Adrenal gland (tissue), 12 donors: ENCODE data around the gene CEP83. TPM values are rescaled to one million over a fixed set of nuclear protein-coding genes. Genes with fewer than 3 reads are reported as not detected.

Experiments used
- DNase-seq, 7 donors: peaks; one replicate each; pipeline ENCODE4 v3.0.0-alpha.2; 2019 to 2020
- H3K27ac ChIP-seq, 5 donors: fragments of 200-600 bp; sonication (generic) in 4 of 5; 1 replicate in 3 of 5; 2 replicates in 2 of 5; pipeline versions ENCODE4 v1.5.1 to v1.8.0; 2016 to 2020; ENCODE audit warnings: mild to moderate bottlenecking in 1 of 5
- H3K27me3 ChIP-seq: fragments of 200-600 bp; 2 replicates; pipeline ENCODE4 v1.8.0; 2021
- H3K36me3 ChIP-seq, 2 donors: fragments of 200-600 bp; replicated peaks in 1 of 2; 1 replicate in 1 of 2; 2 replicates in 1 of 2; pipeline versions ENCODE4 v1.5.1 to v1.8.0; 2018 to 2022
- H3K4me1 ChIP-seq, 2 donors: fragments of 200-600 bp; replicated peaks in 1 of 2; 1 replicate in 1 of 2; 2 replicates in 1 of 2; pipeline versions ENCODE4 v1.5.1 to v1.8.0; 2018 to 2021
- H3K4me3 ChIP-seq, 4 donors: fragments of 200-600 bp; sonication (generic) in 3 of 4; one replicate each; pipeline ENCODE4 v1.5.1; 2016 to 2018
- H3K9me3 ChIP-seq, 3 donors: fragments of 200-600 bp; sonication (generic) in 1 of 3; replicated peaks in 1 of 3; 1 replicate in 2 of 3; 2 replicates in 1 of 3; pipeline versions ENCODE4 v1.5.1 to v1.8.0; 2016 to 2021
- POLR2A ChIP-seq, 2 donors: fragments of 450-650 bp; IDR thresholded peaks; one replicate each; pipeline ENCODE4 v1.6.1; 2017; ENCODE audit warnings: antibody characterized with exemption in 2 of 2, mild to moderate bottlenecking in 2 of 2, moderate library complexity in 1 of 2
- WGBS, 4 donors: extraction: QIAGEN DNeasy Blood & Tissue Kit in 2 of 4; methylation state at CpG; one replicate each; pipeline versions ENCODE4 v1.1.5 to v1.1.7; 2013 to 2017; 5-methylcytosine and 5-hydroxymethylcytosine counted together
- intact Hi-C, 2 donors: fragments of 100-400 bp; cut with DNase I; formaldehyde crosslinking; loops; one replicate each; pipeline versions ENCODE4 v1.14.1 to v1.15.0; 2022 to 2023
- polyA plus RNA-seq, 3 donors: library from polyadenylated mRNA; stranded (reverse); fragments of 200-250 nt in 2 of 3; fragments of 350-450 nt in 1 of 3; fragmentation: Illumina TruSeq in 1 of 3; extraction: RNeasy Lipid Tissue Mini Kit (QIAGEN cat#74804) in 1 of 3; gene quantifications; one replicate each; pipeline ENCODE4 v1.2.3, GENCODE V29; 2013 to 2014
- total RNA-seq, 9 donors: library from RNA; depleted of rRNA in 4 of 9; stranded (reverse); fragments of >200 nt in 4 of 9; fragments of 120-200 nt in 1 of 9; fragmentation: NEBNext Ultra II Directional in 1 of 9; extraction: Animal tissue kit (Norgen Biotek cat#: 25700) in 1 of 9; gene quantifications; one replicate each; pipeline versions ENCODE4 v1.1.0 to v1.2.4, GENCODE V29; 2013 to 2023
- TF ChIP-seq, protein P1 (sequence below), 6 experiments: fragments of 450-650 bp in 4 of 6; fragments of 200-600 bp in 2 of 6; sonication (generic) in 1 of 6; IDR thresholded peaks; 1 replicate in 5 of 6; 2 replicates in 1 of 6; pipeline versions ENCODE4 v1.5.1 to v1.8.0; 2016 to 2021; ENCODE audit warnings: antibody characterized with exemption in 6 of 6, mild to moderate bottlenecking in 2 of 6, moderate library complexity in 1 of 6
- donor health status: healthy with polysubstance abuse.
- donor health status: Bipolar disorder and iron deficiency.
- donor health status: DM: yes; HTN: yes; CAD: no.
- donor health status: DM: no; HTN: no; CAD: no.
- donor health status: DM: no; HTN: no; CAD: no.
- donor health status: DM: yes; HTN: yes; CAD: no.

The CEP83 gene
- total and polyA plus RNA-seq, 12 donors, result 7.8 to 30.4 (median 18.4) TPM

- H3K27me3 ChIP-seq, result no peaks in the 10 kb centered on the region
- WGBS, 4 donors, result 72 to 85% (median 79%) methylated on average over 5 of the region's 5 CpGs
- no peak overlapping the region for H3K27ac ChIP-seq
- TF ChIP-seq, protein P1, sequence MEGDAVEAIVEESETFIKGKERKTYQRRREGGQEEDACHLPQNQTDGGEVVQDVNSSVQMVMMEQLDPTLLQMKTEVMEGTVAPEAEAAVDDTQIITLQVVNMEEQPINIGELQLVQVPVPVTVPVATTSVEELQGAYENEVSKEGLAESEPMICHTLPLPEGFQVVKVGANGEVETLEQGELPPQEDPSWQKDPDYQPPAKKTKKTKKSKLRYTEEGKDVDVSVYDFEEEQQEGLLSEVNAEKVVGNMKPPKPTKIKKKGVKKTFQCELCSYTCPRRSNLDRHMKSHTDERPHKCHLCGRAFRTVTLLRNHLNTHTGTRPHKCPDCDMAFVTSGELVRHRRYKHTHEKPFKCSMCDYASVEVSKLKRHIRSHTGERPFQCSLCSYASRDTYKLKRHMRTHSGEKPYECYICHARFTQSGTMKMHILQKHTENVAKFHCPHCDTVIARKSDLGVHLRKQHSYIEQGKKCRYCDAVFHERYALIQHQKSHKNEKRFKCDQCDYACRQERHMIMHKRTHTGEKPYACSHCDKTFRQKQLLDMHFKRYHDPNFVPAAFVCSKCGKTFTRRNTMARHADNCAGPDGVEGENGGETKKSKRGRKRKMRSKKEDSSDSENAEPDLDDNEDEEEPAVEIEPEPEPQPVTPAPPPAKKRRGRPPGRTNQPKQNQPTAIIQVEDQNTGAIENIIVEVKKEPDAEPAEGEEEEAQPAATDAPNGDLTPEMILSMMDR (IDR thresholded peaks at IDR 0.05), result no peak
- TF ChIP-seq POLR2A (IDR thresholded peaks at IDR 0.05), result no peak
- intact Hi-C loops, result no loop called here
- no peaks in the 10 kb centered on the region for H3K9me3 ChIP-seq
- no peaks in the 10 kb centered on the region for H3K36me3 ChIP-seq
- H3K4me3 ChIP-seq, result no peak overlapping the region
- no peak for DNase-seq
- H3K4me1 ChIP-seq, result no peaks in the 10 kb centered on the region
Measured at GRCh38 chr12:94336211-94336925, 123.3 kb downstream of the CEP83 start.

- Histone ChIP-seq H3K9me3 (no peaks in the 10 kb centered on the region), H3K27ac (no peak overlapping the region), H3K4me1 (no peaks in the 10 kb centered on the region), H3K4me3 (no peak overlapping the region), H3K36me3 (peaks cover 0 to 3% of the 10 kb centered on the region in 2 donors), H3K27me3 (no peaks in the 10 kb centered on the region)
- TF ChIP-seq POLR2A (IDR thresholded peaks at IDR 0.05), result no peak
- TF ChIP-seq, protein P1 (IDR thresholded peaks at IDR 0.05), result no peak
- no peak for DNase-seq
- intact Hi-C loops, result no loop called here
- WGBS, 4 donors, result 89 to 94% (median 91%) methylated on average over 3 of the region's 3 CpGs
Measured at GRCh38 chr12:94333396-94333795, 126.3 kb downstream of the CEP83 start.

GRCh38 chr12:94329366-94329765 lies 130.3 kb downstream of the CEP83 start:
- H3K27ac ChIP-seq, result no peak overlapping the region
- WGBS, 4 donors, result 70 to 97% (median 92%) methylated on average over 1 of the region's 1 CpG
- H3K4me3 ChIP-seq, result no peak overlapping the region
- no peaks in the 10 kb centered on the region for H3K4me1 ChIP-seq
- intact Hi-C loops, result no loop called here
- H3K27me3 ChIP-seq, result no peaks in the 10 kb centered on the region
- DNase-seq, result no peak
- TF ChIP-seq POLR2A (IDR thresholded peaks at IDR 0.05), result no peak
- TF ChIP-seq, protein P1 (IDR thresholded peaks at IDR 0.05), result peak in 4 of 6 experiments; percentile 25 to 47 (median 32)
- peaks cover 0 to 3% of the 10 kb centered on the region in 2 donors for H3K36me3 ChIP-seq
- no peaks in the 10 kb centered on the region for H3K9me3 ChIP-seq

DNA sequence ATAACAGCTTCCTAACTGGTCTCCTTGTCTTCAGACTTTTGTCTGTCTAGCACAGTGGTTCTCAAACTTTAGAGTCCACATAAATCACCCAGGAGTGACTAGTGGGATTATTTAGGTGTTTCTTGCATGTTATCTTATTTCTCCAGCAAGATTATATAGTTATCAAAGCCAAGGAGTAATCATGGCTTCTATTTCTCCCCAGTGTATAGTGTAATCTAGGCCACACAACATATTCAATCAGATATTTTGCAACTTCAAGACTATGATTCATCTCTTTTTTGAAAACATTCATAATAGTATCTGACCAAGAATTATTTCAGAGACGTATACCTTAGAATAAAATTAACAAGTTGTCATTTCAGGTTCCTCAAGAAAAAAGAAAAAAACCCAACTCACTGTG lies 131.9 kb downstream of the CEP83 start:
- TF ChIP-seq, protein P1 (IDR thresholded peaks at IDR 0.05), result no peak
- TF ChIP-seq POLR2A (IDR thresholded peaks at IDR 0.05), result no peak
- intact Hi-C loops, result no loop called here
- H3K4me3 ChIP-seq, result no peak overlapping the region
- WGBS, 4 donors, result 79 to 91% (median 84%) methylated on average over 1 of the region's 1 CpG
- no peaks in the 10 kb centered on the region for H3K4me1 ChIP-seq
- no peaks in the 10 kb centered on the region for H3K9me3 ChIP-seq
- H3K27ac ChIP-seq, result no peak overlapping the region
- peaks cover 0 to 3% of the 10 kb centered on the region in 2 donors for H3K36me3 ChIP-seq
- no peak for DNase-seq
- H3K27me3 ChIP-seq, result no peaks in the 10 kb centered on the region
